Endothelial cell of umbilical vein (primary cell): ENCODE results near the gene PLXNB1. TPM values are rescaled to one million over a fixed set of nuclear protein-coding genes. Genes with fewer than 3 reads are reported as not detected.

ENCODE experiments used
- BruUV-seq: library from RNA; stranded (reverse); fragments of 400-500 nt; replicated peaks from 2 replicates; lab custom pipeline; 2021; lab: Mats Ljungman, UMichigan
- CTCF ChIA-PET: fragments of 300-600, 350-600 bp; sonication (Branson Sonifier 250); formaldehyde crosslinking; loops from one replicate; lab custom pipeline; 2021; ENCODE audit warnings: antibody characterized with exemption, inconsistent platforms; lab: Charles Lee
- POLR2A ChIA-PET: fragments of 300-600, 350-600 bp; sonication (Branson Sonifier 250); formaldehyde crosslinking; loops from one replicate; lab custom pipeline; 2021; ENCODE audit warnings: antibody characterized with exemption, inconsistent platforms; lab: Charles Lee
- DNase-seq: peaks from one replicate; pipeline ENCODE4 v3.0.0-alpha.2; 2011; ENCODE audit warnings: low read depth, low spot score
- FAIRE-seq: peaks from 2 replicates; lab custom pipeline; 2011; peaks lifted over from hg19 to GRCh38; lab: Jason Lieb, UNC
- H2AFZ ChIP-seq: 2 replicates; pipeline ENCODE4 v1.6.0; 2012; ENCODE audit warnings: low read depth, low read length, control low read depth, inconsistent platforms
- H3K27ac ChIP-seq: 2 replicates; pipeline ENCODE4 v1.5.1; 2011; ENCODE audit warnings: low read depth, mild to moderate bottlenecking, control low read depth, low read length, moderate library complexity; ENCODE audit not compliant: insufficient read depth
- H3K27me3 ChIP-seq, 2 experiments: 2 replicates each; pipeline versions ENCODE4 v1.6.0 to v1.6.1; 2011; ENCODE audit warnings: low read length in 2 of 2, mixed read lengths in 1 of 2; ENCODE audit not compliant: control insufficient read depth in 2 of 2, insufficient read depth in 2 of 2
- H3K36me3 ChIP-seq, 2 experiments: 2 replicates in 1 of 2; 3 replicates in 1 of 2; pipeline ENCODE4 v1.5.1; 2011; ENCODE audit warnings: low read length in 2 of 2, mild to moderate bottlenecking in 1 of 2, moderate library complexity in 1 of 2; ENCODE audit not compliant: control insufficient read depth in 2 of 2, insufficient read depth in 2 of 2; ENCODE audit errors: extremely low read depth in 1 of 2
- H3K4me1 ChIP-seq: 3 replicates; pipeline ENCODE4 v1.5.1; 2011; ENCODE audit warnings: mild to moderate bottlenecking, low read length; ENCODE audit not compliant: control insufficient read depth, insufficient read depth; ENCODE audit errors: extremely low read depth
- H3K4me2 ChIP-seq: 2 replicates; pipeline ENCODE4 v1.6.1; 2011; ENCODE audit warnings: low read length, control low read depth, mixed read lengths; ENCODE audit not compliant: insufficient read depth
- H3K4me3 ChIP-seq, 3 experiments: fragments of 200-600 bp in 1 of 3; sonication (generic), shearing (Covaris generic) in 1 of 3; replicated peaks in 1 of 3; 2 replicates each; pipeline ENCODE4 v1.5.1; 2011 to 2016; ENCODE audit warnings: control low read depth in 3 of 3, low read length in 3 of 3, mild to moderate bottlenecking in 2 of 3, inconsistent platforms in 1 of 3, low read depth in 1 of 3, moderate library complexity in 1 of 3; ENCODE audit not compliant: insufficient read depth in 1 of 3
- H3K79me2 ChIP-seq: 2 replicates; pipeline ENCODE4 v1.6.0; 2012; ENCODE audit warnings: low read length, inconsistent platforms; ENCODE audit not compliant: control insufficient read depth, insufficient read depth
- H3K9ac ChIP-seq: replicated peaks from 2 replicates; pipeline ENCODE3; 2011; ENCODE audit warnings: low read length, control low read depth; ENCODE audit not compliant: insufficient read depth; ENCODE audit errors: extremely low read depth
- H3K9me1 ChIP-seq: replicated peaks from 3 replicates; pipeline ENCODE4 v1.6.0; 2011; ENCODE audit warnings: mild to moderate bottlenecking, low read length; ENCODE audit not compliant: control insufficient read depth, insufficient read depth; ENCODE audit errors: extremely low read depth
- H3K9me3 ChIP-seq: replicated peaks from 2 replicates; pipeline ENCODE4 v1.5.1; 2012; ENCODE audit warnings: low read length, inconsistent platforms; ENCODE audit not compliant: control insufficient read depth, insufficient read depth
- H4K20me1 ChIP-seq: replicated peaks from 2 replicates; pipeline ENCODE3; 2011; ENCODE audit warnings: mild to moderate bottlenecking, low read length; ENCODE audit not compliant: control insufficient read depth, insufficient read depth; ENCODE audit errors: extremely low read depth
- CTCF ChIP-seq, 2 donors: IDR thresholded peaks; 1 replicate in 1 of 2; 2 replicates in 1 of 2; pipeline ENCODE4 v1.5.1; 2011; ENCODE audit warnings: low read length in 2 of 2, mild to moderate bottlenecking in 2 of 2, moderate library complexity in 2 of 2, control low read depth in 1 of 2, inconsistent platforms in 1 of 2, low read depth in 1 of 2; ENCODE audit not compliant: insufficient read depth in 1 of 2; ENCODE audit errors: extremely low read depth in 1 of 2
- EZH2 ChIP-seq: IDR thresholded peaks from 2 replicates; pipeline ENCODE4 v1.6.1; 2012; ENCODE audit warnings: borderline replicate concordance, low read depth, mild to moderate bottlenecking, moderate library complexity, low read length, inconsistent platforms; ENCODE audit not compliant: severe bottlenecking
- FOS ChIP-seq: IDR thresholded peaks from 2 replicates; pipeline ENCODE4 v1.6.1; 2011; ENCODE audit warnings: mild to moderate bottlenecking, low read length, moderate library complexity, borderline replicate concordance; ENCODE audit not compliant: insufficient read depth
- GATA2 ChIP-seq: IDR thresholded peaks from 2 replicates; pipeline ENCODE4 v1.7.0; 2011; ENCODE audit warnings: low read depth, mild to moderate bottlenecking, moderate library complexity, mixed read lengths, low read length; ENCODE audit not compliant: insufficient read length, insufficient read depth
- JUN ChIP-seq: IDR thresholded peaks from 2 replicates; pipeline ENCODE4 v1.6.1; 2011; ENCODE audit warnings: borderline replicate concordance, low read depth; ENCODE audit not compliant: insufficient read length, insufficient read depth
- MAX ChIP-seq: IDR thresholded peaks from 2 replicates; pipeline ENCODE4 v1.6.1; 2011; ENCODE audit not compliant: insufficient read depth, insufficient read length
- MYC ChIP-seq: IDR thresholded peaks from one replicate; pipeline ENCODE4 v1.6.1; 2011; ENCODE audit warnings: mild to moderate bottlenecking, low read depth, low read length
- POLR2A ChIP-seq: IDR thresholded peaks from 2 replicates; pipeline ENCODE4 v1.6.1; 2012; ENCODE audit warnings: low read depth, mild to moderate bottlenecking, control low read depth, low read length
- POLR2AphosphoS5 ChIP-seq: IDR thresholded peaks from 2 replicates; pipeline ENCODE4 v1.6.1; 2012; ENCODE audit warnings: low read depth, mild to moderate bottlenecking, control low read depth, low read length, moderate library complexity; ENCODE audit not compliant: insufficient read depth
- dilution Hi-C: fragments of 300-500 bp; cut with MboI; formaldehyde crosslinking; loops from one replicate; pipeline ENCODE4 v1.15.0; 2019; ENCODE audit warnings: low sequenced_read_pairs; ENCODE audit not compliant: extremely low pct_ligation_motif_present
- intact Hi-C: fragments of 100-400 bp; cut with micrococcal nuclease; formaldehyde crosslinking; loops from one replicate; pipeline ENCODE4 v1.10.0; 2022
- polyA plus RNA-seq, 4 experiments: library from polyadenylated mRNA; depleted of rRNA in 3 of 4; stranded (reverse) in 3 of 4; unstranded in 1 of 4; fragments of >200 nt; gene quantifications; 2 replicates each; pipeline versions ENCODE4 v1.2.1 to v1.2.3, GENCODE V29; 2011 to 2012; ENCODE audit warnings: missing spikeins in 1 of 4
- total RNA-seq: library from RNA; stranded (reverse); gene quantifications from 2 replicates; pipeline ENCODE4 v1.2.3, GENCODE V29; 2021

Gene PLXNB1
- total and polyA plus RNA-seq, 2 donors (not counting 3 experiments of a cell fraction or from before 2014, with no cell fraction given): 43.1 to 45.2 TPM

- H3K4me3 ChIP-seq: no peak overlapping the region
- dilution Hi-C loops (no loop called here), intact Hi-C loops (no loop called here)
- no peak for TF ChIP-seq FOS
- no peak for TF ChIP-seq GATA2
- no peak for TF ChIP-seq EZH2
- no peaks in the 10 kb centered on the region for H3K9me1 ChIP-seq
- H3K4me1 ChIP-seq: peaks cover 10% of the 10 kb centered on the region
- POLR2A ChIA-PET: no interaction called here
- peaks cover 0 to 1% of the 10 kb centered on the region in 2 experiments for H3K27me3 ChIP-seq
- CTCF ChIA-PET: interaction anchor here (12.6 kb wide), 1 partner anchor 34 kb away, joined by 716 read pairs; no protein-coding TSS in a partner anchor
- no peak overlapping the region for H3K27ac ChIP-seq
- H3K9ac ChIP-seq: no peak overlapping the region
- no TSS peak for BruUV-seq
- H2AFZ ChIP-seq: no peak overlapping the region
- peaks cover 0 to 13% of the 10 kb centered on the region in 2 experiments for H3K36me3 ChIP-seq
- FAIRE-seq: no peak
- no peak overlapping the region for H3K4me2 ChIP-seq
- no peak for DNase-seq
- H3K79me2 ChIP-seq: no peaks in the 10 kb centered on the region
- H3K9me3 ChIP-seq: no peaks in the 10 kb centered on the region
- no peaks in the 10 kb centered on the region for H4K20me1 ChIP-seq
These were observed 27.0 kb downstream of the PLXNB1 start for GRCh38 chr3:48402907-48403306.

GRCh38 chr3:48402281-48402732, 27.6 kb downstream of the PLXNB1 start:
- Histone ChIP-seq H3K79me2 (no peaks in the 10 kb centered on the region), H3K27ac (no peak overlapping the region), H3K9ac (no peak overlapping the region), H3K4me1 (peaks cover 10% of the 10 kb centered on the region), H3K9me3 (no peaks in the 10 kb centered on the region), H2AFZ (peak overlapping the region; percentile 1), H4K20me1 (no peaks in the 10 kb centered on the region), H3K4me2 (no peak overlapping the region), H3K27me3 (peaks cover 0 to 1% of the 10 kb centered on the region in 2 experiments), H3K4me3 (no peak overlapping the region), H3K36me3 (peaks cover 0 to 13% of the 10 kb centered on the region in 2 experiments), H3K9me1 (no peaks in the 10 kb centered on the region)
- no TSS peak for BruUV-seq
- ChIA-PET POLR2A (no interaction called here), CTCF (interaction anchor here (3.3 to 12.6 kb wide), 2 partner anchors 34 to 145 kb away, joined by 86 to 716 read pairs; no protein-coding TSS in a partner anchor)
- intact Hi-C loops: no loop called here
- FAIRE-seq (peak; percentile 92), DNase-seq (peak; percentile 89)
- TF ChIP-seq FOS (peak; percentile 95), MAX (peak; percentile 77), POLR2AphosphoS5 (peak; percentile 40), CTCF (IDR thresholded peaks at IDR 0.05; ENCODE audit: extremely low read depth in 1 of 2, insufficient read depth in 1 of 2, low read depth in 1 of 2, low read length in 2 of 2) (no peak), POLR2A (no peak), JUN (peak; percentile 64), EZH2 (no peak), MYC (peak; percentile 93), GATA2 (no peak)
- dilution Hi-C loops: no loop called here
